Astrocyte of the cerebellum (primary cell): Measurements from ENCODE around the gene SIGLEC10.
"Not testable (repeated sequence)": the region's sequence is repeated elsewhere in the genome, so short reads cannot be mapped to it uniquely, and the experiment has no call there.

ENCODE experiments used
- DNase-seq: peaks from one replicate; pipeline ENCODE4 v3.0.0-alpha.2; 2011; ENCODE audit warnings: low read depth
- H3K4me3 ChIP-seq: 2 replicates; pipeline ENCODE4 v1.5.1; 2011; ENCODE audit warnings: mild to moderate bottlenecking, low read depth, low read length, moderate library complexity
- in situ Hi-C: cut with HindIII; loops from 2 replicates; pipeline ENCODE4 v1.10.0; 2017; ENCODE audit warnings: low sequenced_read_pairs
- TF ChIP-seq, protein P1 (sequence below): IDR thresholded peaks from 2 replicates; pipeline ENCODE4 v1.5.1; 2012; ENCODE audit warnings: low read length, low read depth, moderate library complexity, mild to moderate bottlenecking; ENCODE audit errors: missing control alignments

Gene SIGLEC10

DNA sequence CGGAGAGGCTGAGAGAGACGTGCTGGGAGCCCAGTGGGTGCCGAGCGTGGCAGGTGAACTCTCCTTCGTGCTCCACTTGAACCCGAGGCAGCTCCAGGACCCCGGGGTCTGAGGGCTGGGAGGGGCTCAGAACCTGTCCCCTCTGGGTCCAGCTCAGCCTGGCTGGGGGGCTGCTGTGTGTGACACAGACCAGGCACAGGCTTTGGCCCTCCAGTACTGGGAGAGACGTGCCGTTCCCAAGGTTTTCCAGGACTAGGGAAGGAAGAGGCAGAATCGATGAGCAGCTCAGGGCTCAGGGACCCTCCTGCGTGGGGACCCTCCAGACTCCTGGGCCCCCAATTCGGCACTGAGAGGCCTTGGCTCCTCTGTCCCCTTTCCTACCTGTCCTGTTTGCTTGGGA lies 2.3 kb downstream of the SIGLEC10 start:
- H3K4me3 ChIP-seq = no peak overlapping the region
- in situ Hi-C loops = no loop called here
- DNase-seq = no peak
- TF ChIP-seq, protein P1, sequence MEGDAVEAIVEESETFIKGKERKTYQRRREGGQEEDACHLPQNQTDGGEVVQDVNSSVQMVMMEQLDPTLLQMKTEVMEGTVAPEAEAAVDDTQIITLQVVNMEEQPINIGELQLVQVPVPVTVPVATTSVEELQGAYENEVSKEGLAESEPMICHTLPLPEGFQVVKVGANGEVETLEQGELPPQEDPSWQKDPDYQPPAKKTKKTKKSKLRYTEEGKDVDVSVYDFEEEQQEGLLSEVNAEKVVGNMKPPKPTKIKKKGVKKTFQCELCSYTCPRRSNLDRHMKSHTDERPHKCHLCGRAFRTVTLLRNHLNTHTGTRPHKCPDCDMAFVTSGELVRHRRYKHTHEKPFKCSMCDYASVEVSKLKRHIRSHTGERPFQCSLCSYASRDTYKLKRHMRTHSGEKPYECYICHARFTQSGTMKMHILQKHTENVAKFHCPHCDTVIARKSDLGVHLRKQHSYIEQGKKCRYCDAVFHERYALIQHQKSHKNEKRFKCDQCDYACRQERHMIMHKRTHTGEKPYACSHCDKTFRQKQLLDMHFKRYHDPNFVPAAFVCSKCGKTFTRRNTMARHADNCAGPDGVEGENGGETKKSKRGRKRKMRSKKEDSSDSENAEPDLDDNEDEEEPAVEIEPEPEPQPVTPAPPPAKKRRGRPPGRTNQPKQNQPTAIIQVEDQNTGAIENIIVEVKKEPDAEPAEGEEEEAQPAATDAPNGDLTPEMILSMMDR = no peak

DNA sequence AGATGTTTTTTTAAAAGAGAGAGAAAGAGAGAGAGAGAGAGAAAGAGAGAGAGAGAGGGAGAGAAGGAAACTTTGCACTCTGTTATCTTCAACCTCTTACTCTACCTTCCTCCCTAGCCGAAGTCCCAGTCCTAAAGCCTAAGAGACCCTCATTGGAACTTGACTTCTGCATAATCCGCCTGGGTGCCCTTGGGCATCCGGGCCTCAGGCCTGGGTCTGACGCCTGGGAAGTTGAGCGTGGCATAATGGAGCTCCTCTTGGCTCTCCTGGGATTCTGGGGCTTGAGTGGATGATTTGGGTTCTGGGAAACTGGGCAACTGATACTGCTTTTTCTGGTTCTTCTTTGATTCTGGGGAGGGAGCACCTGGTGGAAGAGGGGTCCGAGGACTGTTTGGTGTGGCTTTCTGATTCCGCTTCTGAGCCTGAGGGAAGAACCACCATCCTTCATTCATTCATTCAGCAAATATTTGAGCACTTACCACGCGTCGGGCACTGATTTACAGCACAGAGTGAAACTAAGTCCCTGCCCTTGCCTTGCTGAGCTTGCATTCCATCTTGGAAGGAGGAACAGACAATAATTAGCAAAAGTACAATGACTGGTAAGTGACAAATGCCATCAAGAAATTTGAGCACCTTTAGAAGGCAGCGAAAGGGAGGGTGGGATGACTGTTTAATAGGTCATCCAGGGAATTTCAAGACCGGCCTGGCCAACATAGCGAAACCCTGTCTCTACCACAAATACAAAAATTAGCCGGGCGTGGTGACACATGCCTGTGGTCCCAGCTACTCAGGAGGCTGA lies 6.3 kb downstream of the SIGLEC10 start:
- in situ Hi-C loops = no loop called here
- DNase-seq = no peak
- H3K4me3 ChIP-seq = no peak overlapping the region
- TF ChIP-seq, protein P1 = no peak

DNA sequence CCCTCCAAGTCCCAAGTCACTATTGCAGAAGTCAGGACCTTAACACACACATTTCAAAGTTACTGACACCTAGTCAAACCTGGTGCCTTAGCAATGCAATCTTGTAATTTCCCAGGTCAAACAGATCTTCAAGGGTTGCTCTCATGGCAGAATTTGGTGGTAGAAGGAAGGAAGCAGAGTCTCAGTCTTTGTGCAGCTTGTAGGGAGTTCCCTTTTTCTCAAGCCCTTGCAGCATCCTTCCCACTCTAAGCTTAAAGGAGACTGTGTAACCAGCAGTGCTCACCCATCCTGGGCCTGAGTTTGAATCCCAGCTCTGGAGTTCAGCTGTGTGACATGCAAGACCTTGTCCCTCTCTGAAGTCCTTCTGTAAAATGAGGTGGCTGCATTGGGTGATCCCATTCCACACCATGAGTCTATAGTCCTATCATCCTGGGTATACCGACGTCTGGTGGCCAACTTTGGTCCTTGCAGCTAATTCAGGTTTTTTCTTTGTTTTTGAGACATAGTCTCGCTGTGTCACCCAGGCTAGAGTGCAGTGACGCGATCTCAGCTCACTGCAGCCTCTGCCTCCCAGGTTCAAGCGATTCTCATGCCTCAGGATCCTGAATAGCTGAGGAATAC lies 9.8 kb downstream of the SIGLEC10 start:
- in situ Hi-C loops = no loop called here
- TF ChIP-seq, protein P1 = peak; percentile 24
- no peak overlapping the region for H3K4me3 ChIP-seq
- no peak for DNase-seq

- H3K4me3 ChIP-seq = no peak overlapping the region
- DNase-seq = no peak
- TF ChIP-seq, protein P1 = no peak
- in situ Hi-C loops = no loop called here
These were observed 15.3 kb downstream of the SIGLEC10 start for GRCh38 chr19:51402117-51402516.

- DNase-seq, in situ Hi-C loops, H3K4me3 ChIP-seq: not testable (repeated sequence)
These were observed 17.5 kb downstream of the SIGLEC10 start for GRCh38 chr19:51399936-51400335.

DNA sequence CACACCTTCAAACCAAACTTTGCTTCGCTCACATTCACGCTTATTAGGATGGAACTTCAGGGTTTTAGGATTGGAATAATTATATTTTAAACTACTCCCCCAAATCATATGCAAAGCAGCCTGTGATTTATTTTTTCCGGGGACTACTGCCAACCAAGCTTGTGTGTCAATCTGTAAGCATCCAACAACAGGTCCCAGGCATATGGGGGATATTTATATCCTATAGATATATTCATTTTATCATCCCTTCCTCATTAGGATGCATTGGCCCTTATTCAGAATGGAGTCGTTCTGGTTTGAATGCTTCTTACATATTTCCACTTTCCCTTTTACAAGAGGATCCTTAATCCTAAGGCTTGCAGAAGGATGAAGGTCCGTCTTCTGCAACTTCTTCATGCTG lies 18.2 kb downstream of the SIGLEC10 start:
- no peak overlapping the region for H3K4me3 ChIP-seq
- in situ Hi-C loops = no loop called here
- TF ChIP-seq, protein P1 = no peak
- no peak for DNase-seq

DNA sequence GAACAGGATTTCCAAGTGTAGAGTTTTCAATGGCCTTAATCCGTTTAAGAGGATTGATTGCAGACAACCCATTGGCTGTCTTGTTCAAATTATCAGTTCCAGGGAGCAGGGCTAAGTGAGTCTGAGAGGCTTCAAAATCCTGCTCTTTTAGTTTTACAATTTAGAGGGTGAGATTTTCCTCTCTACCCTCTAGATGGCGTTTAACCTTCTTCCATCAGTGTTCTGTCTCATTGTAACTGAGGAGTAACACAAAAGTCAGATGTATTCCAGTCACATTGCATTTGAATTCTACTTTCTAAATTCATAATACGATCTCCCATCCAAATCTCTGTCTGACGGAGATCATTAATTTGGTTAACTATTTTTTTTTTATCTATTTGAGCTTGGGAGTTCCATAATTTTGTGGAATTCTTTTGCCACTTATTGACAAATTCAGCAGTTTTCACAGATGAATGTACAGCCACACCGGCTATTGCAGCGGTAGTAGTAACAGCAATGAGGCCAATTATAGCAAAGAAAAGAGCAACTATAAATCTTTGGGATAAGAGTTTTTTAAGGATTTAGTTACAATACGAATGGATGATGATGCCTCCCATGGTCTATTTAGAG lies 19.2 kb downstream of the SIGLEC10 start:
- DNase-seq = no peak
- in situ Hi-C loops = no loop called here
- no peak overlapping the region for H3K4me3 ChIP-seq
- TF ChIP-seq, protein P1 = peak; percentile 51

- in situ Hi-C loops, DNase-seq, H3K4me3 ChIP-seq: not testable (repeated sequence)
These were observed 20.0 kb downstream of the SIGLEC10 start for GRCh38 chr19:51397453-51397852.
